K562 (cell line): ENCODE data around the gene TMEM131L. TPM values are rescaled to one million over a fixed set of nuclear protein-coding genes. Genes with fewer than 3 reads are reported as not detected.

Experiments used
- ATAC-seq: fragments of 200-7000 bp; cut with Tn5 transposase; 3 replicates; pipeline ENCODE4 v1.9.1; 2020; ENCODE audit warnings: moderate library complexity
- BruUV-seq: library from RNA; stranded (reverse); fragments of 400-500 nt; replicated peaks from 2 replicates; lab custom pipeline; 2021; lab: Mats Ljungman, UMichigan
- CTCF ChIA-PET: fragments of 300-600 bp; formaldehyde crosslinking; extraction: SDS; loops from one replicate; lab custom pipeline; 2021; ENCODE audit warnings: low intra/inter-chr PET ratio; lab: Yijun Ruan, JAX
- POLR2A ChIA-PET: fragments of 300-600, 350-650 bp; sonication (Branson Sonifier 250); formaldehyde crosslinking; extraction: SDS; loops from one replicate; lab custom pipeline; 2021; ENCODE audit warnings: antibody characterized with exemption, inconsistent platforms; lab: Yijun Ruan, JAX
- DNase-seq, 4 experiments: peaks; one replicate each; pipeline versions ENCODE4 v3.0.0 to v3.0.0-alpha.2; 2011 to 2018; ENCODE audit warnings: low spot score in 3 of 4, mixed read lengths in 3 of 4; ENCODE audit errors: extremely low read depth in 1 of 4
- FAIRE-seq: peaks from 2 replicates; lab custom pipeline; 2011; peaks lifted over from hg19 to GRCh38; lab: Jason Lieb, UNC
- H2AFZ ChIP-seq: 2 replicates; pipeline ENCODE4 v1.6.0; 2011; ENCODE audit warnings: low read depth, low read length, control low read depth, inconsistent platforms
- H3K27ac ChIP-seq: fragments of 200-600 bp; 3 replicates; pipeline ENCODE4 v1.8.0; 2011; ENCODE audit warnings: low read depth, mild to moderate bottlenecking, control low read depth, inconsistent platforms, low read length, moderate library complexity, mixed read lengths; ENCODE audit errors: extremely low read depth
- H3K27me3 ChIP-seq, 2 experiments: fragments of 300-600 bp in 1 of 2; 2 replicates in 1 of 2; 3 replicates in 1 of 2; pipeline versions ENCODE4 v1.6.0 to v1.8.0; 2011; ENCODE audit warnings: inconsistent platforms in 2 of 2, low read length in 2 of 2, mild to moderate bottlenecking in 1 of 2, mixed read lengths in 1 of 2, moderate library complexity in 1 of 2; ENCODE audit not compliant: control insufficient read depth in 2 of 2, insufficient read depth in 2 of 2
- H3K36me3 ChIP-seq: fragments of 300-600 bp; 3 replicates; pipeline ENCODE4 v1.8.0; 2011; ENCODE audit warnings: mild to moderate bottlenecking, low read length, inconsistent platforms; ENCODE audit not compliant: control insufficient read depth, insufficient read depth
- H3K4me1 ChIP-seq, 2 experiments: fragments of 200-600 bp in 1 of 2; replicated peaks in 1 of 2; 2 replicates in 1 of 2; 3 replicates in 1 of 2; pipeline versions ENCODE4 v1.5.1 to v1.8.0; 2011; ENCODE audit warnings: inconsistent platforms in 2 of 2, low read length in 2 of 2, mild to moderate bottlenecking in 1 of 2, mixed read lengths in 1 of 2, moderate library complexity in 1 of 2; ENCODE audit not compliant: control insufficient read depth in 2 of 2, insufficient read depth in 2 of 2
- H3K4me2 ChIP-seq: 2 replicates; pipeline ENCODE4 v1.6.1; 2011; ENCODE audit warnings: low read length, control low read depth, inconsistent platforms, mixed read lengths; ENCODE audit not compliant: insufficient read depth
- H3K4me3 ChIP-seq: fragments of 200-600 bp; sonication (generic), shearing (Covaris generic); 2 replicates; pipeline ENCODE4 v1.5.1; 2016; ENCODE audit warnings: control low read depth, inconsistent platforms
- H3K79me2 ChIP-seq: fragments of 200-600 bp; 3 replicates; pipeline ENCODE4 v1.8.0; 2011; ENCODE audit warnings: low read length, inconsistent platforms; ENCODE audit not compliant: control insufficient read depth, insufficient read depth
- H3K9ac ChIP-seq, 2 experiments: 2 replicates each; pipeline versions ENCODE4 v1.6.0 to v1.6.1; 2011; ENCODE audit warnings: low read depth in 2 of 2, low read length in 2 of 2, control low read depth in 1 of 2, inconsistent platforms in 1 of 2, mild to moderate bottlenecking in 1 of 2, mixed read lengths in 1 of 2; ENCODE audit not compliant: insufficient read depth in 1 of 2
- H3K9me1 ChIP-seq: one replicate; pipeline ENCODE4 v1.6.0; 2011; ENCODE audit warnings: inconsistent platforms, mild to moderate bottlenecking, low read length, moderate library complexity; ENCODE audit not compliant: control insufficient read depth, insufficient read depth
- H3K9me3 ChIP-seq: replicated peaks from 2 replicates; pipeline ENCODE4 v1.5.1; 2011; ENCODE audit warnings: low read depth, low read length, inconsistent platforms; ENCODE audit not compliant: control insufficient read depth, insufficient read depth
- H4K20me1 ChIP-seq: replicated peaks from 2 replicates; pipeline ENCODE4 v1.6.1; 2011; ENCODE audit warnings: low read length, inconsistent platforms, mixed read lengths; ENCODE audit not compliant: control insufficient read depth, insufficient read depth
- CHD1 ChIP-seq: fragments of 200-600 bp; sonication (generic); IDR thresholded peaks from one replicate; pipeline ENCODE4 v1.6.1; 2012; ENCODE audit warnings: mild to moderate bottlenecking, moderate library complexity, low read length, inconsistent platforms
- FUS ChIP-seq: fragments of 200-400 bp; formaldehyde crosslinking; optimal IDR thresholded peaks from 2 replicates; pipeline ENCODE3; 2017; ENCODE audit warnings: low read depth, low read length
- GATA2 ChIP-seq: sonication (generic); formaldehyde crosslinking; IDR thresholded peaks from 2 replicates; pipeline ENCODE4 v1.4.0; 2020; ENCODE audit warnings: mild to moderate bottlenecking, missing genetic modification reagents
- GMEB1 ChIP-seq: fragments of 250-450 bp; sonication (Bioruptor Pico); IDR thresholded peaks from 2 replicates; pipeline ENCODE4 v1.4.0; 2020; ENCODE audit warnings: mild to moderate bottlenecking
- IFI16 ChIP-seq: fragments of 250-450 bp; sonication (Bioruptor Pico); IDR thresholded peaks from 2 replicates; pipeline ENCODE4 v2.1.2; 2022; ENCODE audit warnings: mild to moderate bottlenecking, inconsistent platforms
- NR2C1 ChIP-seq, 2 experiments: fragments of 450-650 bp; IDR thresholded peaks; 2 replicates each; pipeline ENCODE4 v1.6.1; 2017; ENCODE audit warnings: mild to moderate bottlenecking in 2 of 2, antibody characterized with exemption in 1 of 2, inconsistent platforms in 1 of 2, missing compliant biosample characterization in 1 of 2, missing genetic modification characterization in 1 of 2
- SRF ChIP-seq, 2 experiments: fragments of 250-450, 450-650 bp in 1 of 2; sonication (Bioruptor Pico) in 1 of 2; sonication (generic) in 1 of 2; formaldehyde crosslinking; IDR thresholded peaks; 2 replicates each; pipeline versions ENCODE4 v1.5.0 to v1.5.1; 2020 to 2022; ENCODE audit warnings: mild to moderate bottlenecking in 1 of 2, missing genetic modification reagents in 1 of 2
- ZNF707 ChIP-seq: fragments of 250-450 bp; sonication (Bioruptor Pico); conservative IDR thresholded peaks from 2 replicates; pipeline ENCODE4 v1.8.0; 2022; ENCODE audit warnings: inconsistent platforms, mild to moderate bottlenecking, moderate library complexity
- WGBS: fragments of 100-300 bp; shearing (Covaris generic); methylation state at CpG from one replicate; pipeline ENCODE4 v1.1.6; 2016; ENCODE audit warnings: low coverage, mixed read lengths; ENCODE audit not compliant: insufficient coverage; ENCODE audit errors: missing lambda C conversion rate; 5-methylcytosine and 5-hydroxymethylcytosine counted together
- in situ Hi-C: fragments of 300-500 bp; cut with MboI; formaldehyde crosslinking; loops from 4 replicates; pipeline ENCODE4 v1.15.0; 2018; ENCODE audit warnings: inconsistent platforms, mixed read lengths
- intact Hi-C: fragments of 100-400 bp; cut with micrococcal nuclease; formaldehyde crosslinking; loops from 2 replicates; pipeline ENCODE4 v1.14.2; 2022
- polyA plus RNA-seq, 8 experiments: library from polyadenylated mRNA; depleted of rRNA in 4 of 8; stranded (reverse) in 5 of 8; unstranded in 3 of 8; fragments of >200 nt; fragmentation: Nextera tagmentation in 2 of 8; fragmentation: Illumina TruSeq in 1 of 8; extraction: Ambion mirVana in 2 of 8; extraction: Trizol in 1 of 8; gene quantifications; 2 replicates each; pipeline versions ENCODE4 v1.2.1 to v1.2.3, GENCODE V29; 2011 to 2014; ENCODE audit warnings: inconsistent platforms in 1 of 8, missing spikeins in 1 of 8
- total RNA-seq, 7 experiments: library from RNA; depleted of rRNA in 6 of 7; stranded (reverse); fragments of >200 nt in 6 of 7; fragmentation: Illumina TruSeq in 2 of 7; extraction: Trizol in 2 of 7; gene quantifications; 2 replicates each; pipeline versions ENCODE4 v1.2.1 to v1.2.3, GENCODE V29; 2011 to 2021; ENCODE audit warnings: low replicate concordance in 1 of 7
- TF ChIP-seq, protein P1 (sequence below): fragments of 450-650 bp; IDR thresholded peaks from 2 replicates; pipeline ENCODE4 v1.6.1; 2016; ENCODE audit warnings: low read depth, mild to moderate bottlenecking, moderate library complexity

Gene TMEM131L
- total and polyA plus RNA-seq, 9 of the 15 experiments (the other 6 are each of a cell fraction or from before 2014, with no cell fraction given), result 1.2 to 20.8 (median 12.9) TPM

DNA sequence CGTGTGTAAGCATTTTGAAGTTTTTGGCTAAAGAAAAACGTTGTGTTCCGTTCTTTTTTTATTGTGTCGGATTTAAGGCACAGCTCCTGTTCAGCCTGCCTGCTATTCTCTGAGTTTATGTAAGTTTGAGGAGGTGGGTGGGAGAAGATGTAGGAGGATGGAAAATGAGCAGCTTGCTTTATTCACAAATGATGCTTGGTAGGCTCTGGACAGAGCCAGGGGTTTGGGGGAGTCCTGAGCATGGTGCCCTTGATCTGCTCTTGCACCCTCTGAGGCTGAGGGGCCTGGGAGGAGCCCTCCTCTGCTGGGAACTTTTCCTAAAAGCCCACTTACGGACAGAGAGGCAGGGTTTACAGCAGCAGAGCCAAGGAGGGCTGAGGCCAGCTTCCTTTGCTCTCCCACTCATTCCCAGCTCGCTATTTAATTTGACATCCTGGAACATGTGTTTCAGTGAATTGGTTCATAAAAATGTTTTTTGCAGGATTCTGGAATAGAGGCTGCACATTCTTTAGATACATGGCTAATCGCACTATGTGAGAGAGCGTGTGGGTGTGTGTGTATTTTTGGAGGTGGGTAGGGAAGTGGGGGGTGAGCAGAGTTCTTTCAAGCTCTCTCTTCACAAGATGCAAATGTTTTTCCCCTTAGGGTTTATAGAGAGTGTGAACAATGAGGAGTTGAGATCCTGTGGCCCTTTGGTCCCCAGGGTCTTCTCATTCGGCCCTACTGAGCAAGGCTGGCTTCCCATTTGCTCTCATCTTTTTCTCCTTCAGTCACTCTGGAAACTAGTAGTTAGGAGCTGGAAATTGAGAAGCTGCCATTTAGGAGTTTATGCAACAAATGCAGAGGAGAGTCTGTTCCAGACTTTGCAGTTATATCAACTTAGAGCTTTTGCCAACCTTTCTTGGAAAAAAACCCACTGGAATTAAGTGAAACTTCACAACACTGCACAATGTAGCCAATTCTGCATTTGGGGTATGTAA is 32.1 kb downstream of the TMEM131L start:
- H3K4me1 ChIP-seq, result peaks cover 12 to 28% of the 10 kb centered on the region in 2 experiments; a peak in 4 of 5 replicates
- TF ChIP-seq ZNF707 (CRISPR knock-in tag), result no peak
- no peak for TF ChIP-seq CHD1
- no peak for TF ChIP-seq SRF (CRISPR knock-in tag; IDR thresholded peaks at IDR 0.05)
- TF ChIP-seq NR2C1 (IDR thresholded peaks at IDR 0.05), result no peak
- no peak for TF ChIP-seq NR2C1 (tag; IDR thresholded peaks at IDR 0.05)
- no peak for TF ChIP-seq GMEB1 (CRISPR knock-in tag)
- TF ChIP-seq FUS, result no peak
- TF ChIP-seq IFI16 (CRISPR knock-in tag), result no peak
- no peak for TF ChIP-seq GATA2
- TF ChIP-seq, protein P1, sequence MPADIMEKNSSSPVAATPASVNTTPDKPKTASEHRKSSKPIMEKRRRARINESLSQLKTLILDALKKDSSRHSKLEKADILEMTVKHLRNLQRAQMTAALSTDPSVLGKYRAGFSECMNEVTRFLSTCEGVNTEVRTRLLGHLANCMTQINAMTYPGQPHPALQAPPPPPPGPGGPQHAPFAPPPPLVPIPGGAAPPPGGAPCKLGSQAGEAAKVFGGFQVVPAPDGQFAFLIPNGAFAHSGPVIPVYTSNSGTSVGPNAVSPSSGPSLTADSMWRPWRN, result no peak
- ChIA-PET POLR2A (interaction anchor here (2.0 kb wide), 1 partner anchor 15 kb away, joined by 4 read pairs; no protein-coding TSS in a partner anchor), CTCF (no interaction called here)
- BruUV-seq, result no TSS peak
- H4K20me1 ChIP-seq, result peaks cover 19% of the 10 kb centered on the region
- peaks cover 48% of the 10 kb centered on the region for H3K79me2 ChIP-seq
- no peak overlapping the region for H3K9ac ChIP-seq
- no peaks in the 10 kb centered on the region for H3K9me1 ChIP-seq
- no peak for ATAC-seq
- no peaks in the 10 kb centered on the region for H3K9me3 ChIP-seq
- intact Hi-C loops (no loop called here), in situ Hi-C loops (no loop called here)
- no peak for FAIRE-seq
- WGBS, result 81% methylated on average over 7 of the region's 9 CpGs
- H3K4me2 ChIP-seq, result no peak overlapping the region
- no peak overlapping the region for H3K4me3 ChIP-seq
- H3K36me3 ChIP-seq, result peaks cover 5% of the 10 kb centered on the region
- DNase-seq, result no peak
- no peak overlapping the region for H3K27ac ChIP-seq
- no peak overlapping the region for H2AFZ ChIP-seq
- H3K27me3 ChIP-seq, result no peaks in the 10 kb centered on the region
